ENCODE results near the gene CCNY.

DNA sequence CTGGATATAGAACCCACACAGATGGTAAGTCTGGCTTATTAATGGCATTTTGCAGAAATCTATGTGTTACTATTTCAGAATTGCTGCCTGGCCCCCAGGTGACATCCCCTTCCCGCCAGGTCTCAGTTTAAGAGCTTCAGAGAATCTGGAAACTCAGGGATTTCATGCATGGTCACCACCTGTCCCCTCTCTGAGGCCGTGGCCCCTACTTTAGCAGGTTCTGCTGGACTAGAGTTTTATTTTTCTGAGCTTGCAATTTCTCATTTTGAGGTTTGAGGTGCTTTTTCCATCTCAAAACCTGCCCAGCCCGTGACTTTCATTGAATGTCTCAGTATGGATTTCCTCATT is 244.1 kb downstream of the CCNY start:
- TF ChIP-seq, protein P1, sequence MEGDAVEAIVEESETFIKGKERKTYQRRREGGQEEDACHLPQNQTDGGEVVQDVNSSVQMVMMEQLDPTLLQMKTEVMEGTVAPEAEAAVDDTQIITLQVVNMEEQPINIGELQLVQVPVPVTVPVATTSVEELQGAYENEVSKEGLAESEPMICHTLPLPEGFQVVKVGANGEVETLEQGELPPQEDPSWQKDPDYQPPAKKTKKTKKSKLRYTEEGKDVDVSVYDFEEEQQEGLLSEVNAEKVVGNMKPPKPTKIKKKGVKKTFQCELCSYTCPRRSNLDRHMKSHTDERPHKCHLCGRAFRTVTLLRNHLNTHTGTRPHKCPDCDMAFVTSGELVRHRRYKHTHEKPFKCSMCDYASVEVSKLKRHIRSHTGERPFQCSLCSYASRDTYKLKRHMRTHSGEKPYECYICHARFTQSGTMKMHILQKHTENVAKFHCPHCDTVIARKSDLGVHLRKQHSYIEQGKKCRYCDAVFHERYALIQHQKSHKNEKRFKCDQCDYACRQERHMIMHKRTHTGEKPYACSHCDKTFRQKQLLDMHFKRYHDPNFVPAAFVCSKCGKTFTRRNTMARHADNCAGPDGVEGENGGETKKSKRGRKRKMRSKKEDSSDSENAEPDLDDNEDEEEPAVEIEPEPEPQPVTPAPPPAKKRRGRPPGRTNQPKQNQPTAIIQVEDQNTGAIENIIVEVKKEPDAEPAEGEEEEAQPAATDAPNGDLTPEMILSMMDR (IDR thresholded peaks at IDR 0.05; ENCODE audit: low read depth, low read length, poor library complexity, severe bottlenecking) = no peak
- no peak for TF ChIP-seq EZH2phosphoT487 (IDR thresholded peaks at IDR 0.05; ENCODE audit: borderline replicate concordance, low read length)

Data from DOHH2 (cell line).